GM21423 (cell line): ENCODE measurements around the gene SLC22A23.
A peak's percentile ranks its signal among the peaks of the same experiment; 100 is the strongest.
"Not testable (repeated sequence)": the region's sequence is repeated elsewhere in the genome, so short reads cannot be mapped to it uniquely, and the experiment has no call there.

Source experiments
- ATAC-seq: cut with Tn5 transposase; IDR thresholded peaks from one replicate; pipeline ENCODE4 v1.9.1; 2021; ENCODE audit warnings: mild to moderate bottlenecking, moderate library complexity; ENCODE audit not compliant: unreplicated experiment

Gene SLC22A23

DNA sequence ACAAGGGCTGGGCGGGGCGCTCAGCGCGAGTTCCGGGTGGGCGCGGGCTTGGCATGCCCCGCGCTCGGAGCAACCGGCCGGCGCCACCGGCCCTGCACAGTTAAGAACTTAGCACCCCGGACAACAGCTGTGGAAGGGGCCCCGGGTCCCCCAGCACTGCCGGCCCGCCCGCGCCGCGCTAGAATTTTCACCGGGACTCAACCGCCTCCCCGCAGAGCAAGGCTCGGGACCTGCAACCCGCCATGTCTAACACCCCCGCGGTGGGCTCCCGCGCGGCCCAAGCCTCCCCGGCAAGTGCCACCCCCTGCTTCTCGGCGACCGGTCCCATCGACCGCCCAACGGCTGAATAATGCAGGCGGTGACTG, 203.3 kb downstream of the SLC22A23 start:
- ATAC-seq, result no peak

DNA sequence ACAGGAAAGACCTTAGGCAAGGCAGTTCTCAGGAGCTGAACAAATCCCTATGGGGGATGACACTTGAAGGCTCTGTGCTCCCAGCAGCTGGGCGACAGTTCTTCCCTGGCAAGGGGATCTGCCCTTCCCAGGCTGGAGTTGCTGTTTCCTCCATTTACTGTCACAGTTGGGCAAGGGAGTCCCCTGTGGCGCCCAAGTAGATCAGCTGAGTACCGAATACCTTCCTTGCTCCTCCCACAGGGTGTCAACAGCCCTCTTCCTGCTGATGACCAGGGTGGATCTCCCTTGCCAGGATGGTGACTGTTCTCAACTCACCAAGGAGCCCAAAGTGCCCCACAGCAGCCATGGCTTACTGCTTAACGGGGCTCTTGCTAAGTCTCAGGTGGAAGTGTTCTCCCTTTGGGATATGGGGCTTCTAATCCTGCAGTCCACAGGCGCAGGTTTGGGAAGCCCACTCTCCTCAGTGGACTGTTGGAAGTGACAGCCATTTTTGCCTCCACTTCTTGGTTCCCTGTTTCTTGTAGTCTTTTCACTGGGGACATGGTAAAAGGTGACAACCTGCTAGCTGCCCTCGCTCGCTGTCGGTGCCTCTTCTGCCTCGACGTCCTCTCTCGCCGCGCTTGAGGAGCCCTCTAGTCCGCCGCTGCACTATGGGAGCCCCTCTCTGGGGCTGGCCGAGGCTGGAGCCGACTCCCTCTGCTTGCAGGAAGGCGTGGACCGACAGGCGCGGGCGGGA, 203.8 kb downstream of the SLC22A23 start:
- ATAC-seq, result no peak

DNA sequence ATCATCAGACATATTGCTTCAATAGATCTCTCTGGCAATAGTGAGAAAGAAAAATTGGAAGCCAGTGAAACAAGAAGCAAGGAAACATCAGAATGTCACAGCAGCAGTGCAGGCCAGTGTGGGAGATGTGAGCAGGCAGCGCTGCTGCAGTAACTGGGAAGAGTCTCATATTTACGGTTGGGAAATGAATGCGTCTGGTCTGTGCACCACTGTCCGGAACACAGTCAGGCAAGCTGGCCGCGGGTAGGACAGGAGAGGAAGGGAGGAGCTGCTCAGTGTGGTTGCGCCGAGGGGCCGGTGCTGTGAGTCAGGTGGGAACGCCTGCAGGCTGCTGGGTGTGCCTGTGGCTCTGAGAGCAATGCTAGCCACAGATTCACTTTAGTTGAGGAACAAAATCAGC, 204.5 kb downstream of the SLC22A23 start:
- ATAC-seq, result no peak

DNA sequence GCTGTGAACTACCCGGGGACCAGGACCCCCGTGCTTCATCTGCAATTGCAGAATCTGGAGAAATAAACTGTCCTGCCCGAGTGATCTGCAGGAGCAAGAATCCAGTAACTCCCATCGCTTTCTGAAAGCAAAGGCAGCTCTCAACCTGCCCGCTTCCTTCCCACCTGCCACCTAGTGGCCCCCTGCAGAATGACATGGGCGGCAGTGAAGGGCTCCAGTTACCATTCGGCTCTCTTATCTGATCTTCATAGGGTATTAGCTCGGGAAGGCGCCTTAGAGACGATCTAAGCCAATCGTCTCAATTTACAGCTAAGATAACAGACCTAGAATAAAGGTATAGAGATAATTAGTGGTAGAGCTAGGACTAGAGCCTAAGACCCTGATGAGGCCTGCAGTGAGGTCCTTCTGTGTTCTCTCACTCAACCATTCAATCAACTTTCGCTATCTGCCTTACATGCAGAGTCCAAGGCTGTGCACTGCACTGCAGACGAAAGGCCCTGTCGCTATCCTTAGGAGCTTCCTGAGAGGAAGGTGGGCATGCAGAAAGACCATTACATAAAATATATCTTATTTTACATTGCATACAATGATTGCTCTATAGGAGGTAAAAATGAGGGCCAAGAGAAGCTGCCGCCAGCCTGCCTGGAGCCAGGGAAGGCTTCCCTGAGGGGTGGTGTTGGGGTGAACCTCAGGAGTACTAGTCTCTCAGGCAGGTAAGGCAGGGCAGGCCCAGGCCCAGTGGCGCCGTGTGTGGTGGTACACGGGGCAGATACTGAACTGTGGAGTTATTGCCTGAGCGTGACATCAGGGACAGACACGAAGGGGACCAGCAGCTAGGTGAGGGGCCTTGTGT, 205.2 kb downstream of the SLC22A23 start:
- peak; percentile 73 for ATAC-seq

DNA sequence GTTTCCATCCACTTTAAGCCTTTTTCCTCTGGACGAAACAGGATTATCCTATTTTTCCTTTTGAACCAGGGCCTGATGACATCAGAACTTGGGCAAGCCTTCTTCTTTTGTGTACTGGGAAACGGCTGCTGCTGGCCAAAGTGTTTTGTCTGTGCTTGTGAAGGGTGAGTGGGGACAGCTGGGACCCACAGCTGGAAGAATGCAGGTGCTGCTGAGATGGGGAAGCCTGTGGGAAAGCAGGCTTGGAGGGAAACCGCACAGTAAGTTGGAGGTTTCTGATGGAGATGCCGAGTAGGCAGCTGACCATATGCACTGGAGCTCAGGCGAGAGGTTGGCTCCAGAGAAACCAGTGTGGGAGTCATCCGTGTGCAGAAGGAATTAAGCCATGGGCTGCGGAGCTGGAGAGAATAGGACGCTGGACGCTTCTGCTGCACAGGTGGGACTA, 206.6 kb downstream of the SLC22A23 start:
- no peak for ATAC-seq

DNA sequence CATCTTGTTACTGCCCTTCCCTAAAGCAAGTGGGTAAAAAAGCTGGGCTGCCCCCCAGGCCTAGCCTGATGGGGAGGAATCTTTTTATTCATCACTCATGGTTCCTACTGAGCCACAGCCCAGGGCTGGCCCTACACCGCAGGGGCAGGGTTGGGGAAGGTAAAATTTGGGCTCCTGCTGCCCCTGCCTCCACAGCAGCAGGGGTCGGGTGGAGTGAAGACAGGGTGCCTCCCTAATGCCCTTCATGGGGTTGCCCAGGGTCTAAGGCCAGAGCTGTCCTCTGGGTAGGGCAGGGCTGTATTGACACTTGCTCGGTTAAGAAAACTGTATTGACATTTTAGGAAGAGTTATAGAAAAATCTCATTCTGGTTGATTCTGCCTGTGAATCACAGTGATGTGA, 207.0 kb downstream of the SLC22A23 start:
- ATAC-seq, result no peak

DNA sequence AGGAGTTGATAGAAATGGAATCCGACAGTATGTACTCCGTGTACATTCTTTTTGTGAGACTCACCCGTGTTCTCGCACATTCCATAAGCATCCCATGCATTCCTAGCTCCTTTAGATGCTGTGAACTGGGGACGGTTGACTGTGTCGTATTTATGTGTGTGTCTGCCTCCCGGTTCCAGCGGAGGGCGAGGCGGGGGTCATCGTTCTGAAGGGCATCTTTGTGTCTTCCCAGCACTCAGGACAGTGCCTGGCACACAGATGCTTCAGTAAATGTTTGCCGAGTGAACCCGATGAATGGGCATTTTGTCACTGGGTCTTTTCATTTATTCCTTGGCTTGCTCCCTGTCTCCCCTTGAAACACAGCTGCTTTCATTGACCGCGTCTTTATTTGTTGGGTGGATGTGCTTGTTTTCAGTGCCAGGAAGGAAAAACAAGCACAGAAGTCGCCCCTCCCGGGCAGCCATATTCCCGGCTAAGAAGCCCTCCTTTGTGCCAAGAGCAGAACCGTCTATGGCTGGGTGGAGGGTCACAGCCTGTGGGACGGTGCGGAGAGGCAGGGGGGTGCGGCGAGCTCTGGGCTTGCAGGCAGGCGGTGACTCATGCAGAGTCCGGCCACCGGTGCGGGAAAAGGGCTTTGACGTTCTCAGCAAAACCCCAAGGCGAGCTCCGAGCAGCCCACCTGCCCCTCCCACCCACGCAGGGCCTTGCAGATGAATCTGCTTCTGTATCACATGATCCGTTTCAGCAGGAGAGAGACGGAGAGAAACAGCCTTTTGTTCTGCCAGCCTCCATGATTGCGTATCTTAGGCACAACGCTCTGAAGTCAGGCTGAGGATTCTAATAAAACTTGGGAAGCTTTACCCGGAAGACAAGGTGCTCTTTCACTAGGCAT, 209.3 kb downstream of the SLC22A23 start:
- no peak for ATAC-seq

DNA sequence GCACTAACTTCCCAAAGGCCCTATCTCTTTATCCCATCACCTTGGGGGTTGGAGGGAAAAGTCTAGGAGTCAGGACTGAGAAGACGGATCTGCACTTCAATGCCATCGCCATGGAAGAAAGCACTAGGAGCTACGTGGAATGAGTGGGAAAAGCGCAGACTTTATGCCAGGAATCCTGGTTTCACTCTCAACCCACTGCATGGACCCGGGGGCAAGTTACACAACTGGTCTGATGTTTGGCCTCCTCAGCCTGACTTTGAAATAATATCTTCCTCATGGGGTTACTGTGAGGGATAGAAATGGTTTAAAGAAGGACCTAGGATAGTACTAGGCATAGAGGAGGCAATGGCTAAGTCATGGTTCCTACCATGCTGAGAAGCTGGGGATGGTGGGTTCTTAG, 211.6 kb downstream of the SLC22A23 start:
- ATAC-seq, result no peak

DNA sequence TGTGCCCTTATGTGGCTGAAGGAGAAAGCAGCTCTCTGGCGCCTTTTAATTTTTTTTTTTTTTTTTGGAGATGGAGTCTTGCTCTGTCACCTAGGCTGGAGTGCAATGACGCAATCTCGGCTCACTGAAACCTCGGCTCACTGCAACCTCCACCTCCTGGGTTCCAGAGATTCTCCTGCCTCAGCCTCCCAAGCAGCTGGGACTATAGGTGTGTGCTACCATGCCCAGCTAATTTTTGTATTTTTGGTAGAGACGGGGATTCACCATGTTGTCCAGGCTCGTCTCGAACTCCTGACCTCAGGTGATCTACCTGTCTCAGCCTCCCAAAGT, 212.1 kb downstream of the SLC22A23 start:
- not testable (repeated sequence) for ATAC-seq

DNA sequence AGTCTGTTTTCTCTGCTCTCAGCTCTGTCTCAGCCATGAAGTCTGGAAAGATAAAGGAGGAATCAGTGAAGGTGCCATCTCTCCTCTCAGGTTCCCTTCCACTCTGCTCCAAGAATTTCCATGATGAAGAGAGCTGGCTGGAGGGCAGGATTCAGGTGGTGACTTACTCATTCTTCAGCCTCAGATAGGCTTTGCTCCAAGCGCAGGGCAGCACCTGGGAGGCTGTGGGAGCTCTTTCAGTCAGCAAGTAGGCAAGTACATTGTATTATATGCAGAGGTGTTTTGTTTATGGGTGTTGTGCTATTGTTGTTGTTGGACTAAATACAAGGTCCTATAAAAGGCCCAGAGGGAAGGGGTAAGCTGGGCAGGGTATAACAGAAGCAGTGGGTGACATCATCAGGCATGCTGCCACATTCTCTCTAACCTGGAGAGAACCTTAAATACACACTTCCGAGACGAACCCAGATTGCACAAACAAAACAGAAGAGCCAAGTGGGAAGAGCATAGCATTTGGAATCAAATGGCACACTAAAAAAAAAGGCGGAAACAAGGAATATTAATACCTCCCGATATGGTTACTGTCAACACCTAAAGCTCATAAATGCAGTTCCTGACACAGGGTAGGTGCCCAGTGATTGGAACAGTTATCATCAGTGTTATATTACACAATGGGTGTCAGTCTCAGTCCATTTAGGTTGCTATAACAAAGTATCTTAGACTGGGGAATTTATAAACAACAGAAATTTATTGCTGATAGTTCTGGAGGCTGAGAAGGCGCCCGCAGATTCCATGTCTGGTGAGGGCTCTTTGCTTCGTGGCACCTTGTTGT, 212.6 kb downstream of the SLC22A23 start:
- ATAC-seq, result no peak

DNA sequence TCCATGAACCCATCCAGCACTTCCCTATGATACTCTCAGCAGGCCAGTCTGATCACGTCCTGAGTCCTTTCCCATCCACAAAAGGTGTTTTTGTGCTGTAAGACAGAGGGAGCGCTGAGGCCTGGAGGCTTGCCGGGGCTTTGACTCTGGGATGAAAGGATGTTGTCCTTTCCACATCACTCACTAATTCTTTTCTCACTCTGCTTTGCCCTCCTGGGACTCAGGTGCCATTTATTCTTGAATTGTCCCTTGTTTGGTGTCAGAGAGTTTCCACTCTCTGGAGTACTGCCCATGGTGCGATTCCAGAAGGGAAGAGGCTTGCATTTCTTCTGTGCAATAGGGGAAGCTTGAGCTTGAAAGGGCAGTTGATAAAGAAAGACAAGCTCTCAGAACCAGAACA, 214.1 kb downstream of the SLC22A23 start:
- no peak for ATAC-seq

DNA sequence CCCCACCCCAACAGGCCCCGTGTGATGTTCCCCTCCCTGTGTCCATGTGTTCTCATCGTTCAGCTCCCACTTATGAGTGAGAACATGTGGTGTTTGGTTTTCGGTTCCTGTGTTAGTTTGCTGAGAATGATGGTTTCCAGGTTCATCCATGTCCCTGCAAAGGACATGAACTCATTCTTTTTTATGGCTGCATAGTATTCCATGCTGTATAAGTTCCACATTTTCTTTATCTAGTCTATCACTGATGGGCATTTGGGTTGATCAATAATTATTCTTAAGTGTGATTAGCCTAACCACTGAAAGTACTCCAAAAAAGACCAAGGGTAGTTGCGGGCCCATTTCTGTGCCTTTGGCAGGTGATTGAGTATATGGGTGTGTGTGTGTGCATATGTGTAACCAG, 215.1 kb downstream of the SLC22A23 start:
- ATAC-seq, result not testable (repeated sequence)

DNA sequence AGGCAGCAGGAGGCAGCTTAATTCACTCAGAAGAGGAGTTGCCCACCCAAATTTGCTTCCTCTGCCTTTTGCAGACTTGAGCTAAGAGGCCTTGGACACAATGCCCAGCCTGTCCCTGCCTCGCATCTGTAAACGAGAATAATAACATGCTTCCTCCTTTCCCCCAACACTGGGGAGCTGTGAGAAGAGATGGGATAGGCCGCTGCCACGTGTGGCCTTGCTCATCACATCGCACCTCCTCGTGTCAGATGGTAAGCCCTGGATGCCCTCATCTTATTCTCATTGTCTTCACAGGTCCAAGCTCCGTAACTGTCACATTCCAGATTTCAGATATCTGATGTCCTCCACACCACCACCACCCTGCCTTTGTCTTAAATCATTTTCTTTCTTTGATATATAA, 216.3 kb downstream of the SLC22A23 start:
- no peak for ATAC-seq

DNA sequence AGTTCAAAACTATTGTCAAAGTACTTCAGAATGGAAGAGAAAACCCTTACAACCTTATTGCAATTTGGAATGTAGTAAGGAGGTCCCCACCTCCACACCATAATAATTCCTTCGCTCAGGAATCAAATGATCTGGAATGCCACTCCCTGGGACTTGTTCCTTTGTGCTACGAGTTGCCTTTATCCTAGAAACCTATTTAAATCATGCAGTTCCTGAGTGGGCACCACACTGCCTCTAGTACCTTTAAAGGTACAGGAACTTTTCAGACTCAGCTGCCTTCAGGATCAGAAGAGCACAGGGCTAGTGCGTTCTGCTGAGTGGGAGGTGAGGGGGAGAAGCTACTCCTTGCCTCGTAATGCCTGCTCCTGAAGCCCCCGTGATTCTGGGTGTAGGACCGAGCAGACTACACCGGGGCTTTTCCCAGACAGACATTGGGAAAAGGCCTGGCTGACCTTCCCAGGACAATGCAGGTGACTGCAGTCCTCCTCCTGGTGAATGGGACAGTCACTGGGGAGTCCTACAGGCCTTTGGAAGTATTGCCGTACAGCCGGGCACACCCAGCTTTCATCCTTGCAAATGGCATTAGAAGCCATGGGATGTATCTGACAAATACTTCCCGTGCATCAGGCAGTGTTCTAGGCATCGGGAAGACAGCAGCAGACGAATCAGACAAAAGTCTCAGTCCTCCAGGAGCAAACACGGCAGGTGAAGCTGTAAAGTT, 217.6 kb downstream of the SLC22A23 start:
- no peak for ATAC-seq

DNA sequence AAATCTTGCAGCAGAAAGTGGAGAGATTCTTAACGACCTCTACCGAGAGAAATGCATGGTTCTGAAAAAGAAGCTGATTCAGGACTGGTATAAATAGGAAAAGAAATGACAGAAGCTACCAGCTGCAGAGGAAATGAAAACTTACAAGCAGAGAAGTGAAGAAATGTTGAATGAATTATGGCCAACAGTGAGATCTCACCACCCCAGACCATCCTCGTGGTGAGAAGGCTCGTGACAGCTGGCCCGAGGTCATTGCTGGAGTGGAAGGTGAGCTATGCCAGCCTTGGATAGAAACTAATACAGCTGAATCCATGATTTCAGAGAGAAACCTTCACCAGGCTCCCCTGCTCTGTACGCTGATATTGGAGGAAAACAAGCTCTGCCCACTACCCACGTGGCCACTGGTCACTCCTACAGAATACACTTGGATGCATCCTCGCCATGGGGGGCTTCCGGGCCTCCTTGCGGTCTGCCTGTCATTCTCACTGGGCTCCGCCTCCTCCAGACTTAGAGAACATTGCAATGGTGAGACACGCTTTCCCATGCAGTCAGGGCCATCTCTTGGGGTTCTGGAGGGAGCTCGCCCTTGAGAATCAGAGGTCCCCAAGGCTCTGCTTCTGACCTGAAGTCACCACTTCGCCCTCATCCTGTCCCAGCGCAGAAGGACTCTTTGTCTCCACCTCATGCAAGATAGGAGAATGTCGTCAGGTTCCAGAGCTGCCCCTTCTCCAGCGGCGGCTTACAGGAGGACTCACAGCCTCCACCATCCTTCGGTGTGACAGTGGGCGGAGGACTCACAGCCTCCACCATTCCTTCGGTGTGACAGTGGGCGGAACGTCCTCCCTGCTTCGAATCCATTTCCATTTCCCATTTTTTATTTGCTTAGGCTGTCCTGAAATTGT, 218.8 kb downstream of the SLC22A23 start:
- no peak for ATAC-seq

DNA sequence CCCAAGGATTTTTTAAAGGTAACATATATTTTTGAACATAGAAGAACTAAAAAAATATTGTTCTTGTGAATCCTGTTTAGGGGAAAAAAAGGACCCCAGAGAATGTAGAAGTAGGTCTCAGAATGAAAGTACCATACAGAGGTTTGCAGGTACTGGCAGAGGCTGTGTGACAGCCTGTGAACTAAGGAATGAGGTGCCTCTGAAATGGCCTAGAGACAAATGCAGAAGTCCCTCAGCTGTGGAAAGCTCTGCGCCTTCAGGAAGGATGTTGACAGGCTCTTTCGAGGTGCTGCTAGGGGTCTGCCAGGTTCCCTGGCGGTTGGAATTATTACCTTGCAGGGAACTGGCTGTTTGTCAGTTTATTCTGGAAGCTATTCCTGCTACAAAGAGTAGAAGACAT, 220.8 kb downstream of the SLC22A23 start:
- ATAC-seq, result no peak

DNA sequence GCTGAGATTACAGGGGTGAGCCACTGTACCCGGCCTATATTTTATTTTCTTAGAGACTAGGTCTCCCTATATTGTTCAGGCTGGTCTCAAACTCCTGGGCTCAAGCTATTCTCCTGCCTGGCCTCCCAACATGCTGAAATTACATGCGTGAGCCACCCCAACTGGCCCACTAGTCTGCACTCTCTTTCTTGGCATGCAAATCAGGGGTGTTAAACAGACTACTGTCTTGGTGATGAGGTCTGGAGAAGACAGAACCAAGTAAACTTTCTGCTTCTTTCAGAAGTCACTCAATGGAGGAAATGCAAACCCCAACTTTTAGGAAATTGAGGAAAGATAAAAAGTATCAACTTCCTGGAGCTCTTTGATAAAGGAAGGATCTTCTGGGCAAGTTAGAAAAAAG, 221.4 kb downstream of the SLC22A23 start:
- no peak for ATAC-seq

DNA sequence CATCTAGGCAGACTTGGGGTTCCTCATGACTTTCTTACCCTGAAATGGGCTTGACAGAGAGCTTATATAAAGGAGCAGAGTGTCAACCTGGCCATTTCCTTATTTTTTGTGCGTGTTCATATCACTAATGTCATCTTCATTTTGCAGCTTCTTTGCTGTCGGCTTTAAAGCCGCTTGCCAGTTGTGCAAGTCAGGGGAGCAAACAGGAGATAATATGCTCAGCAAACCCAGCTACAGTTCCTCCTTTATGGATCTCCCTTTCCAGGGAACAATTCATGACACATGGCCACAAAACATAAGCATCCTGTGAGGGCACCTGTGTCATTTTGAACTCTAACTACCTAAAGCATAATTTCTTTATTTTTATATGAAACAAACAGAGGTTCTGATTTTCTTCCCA, 222.9 kb downstream of the SLC22A23 start:
- no peak for ATAC-seq

DNA sequence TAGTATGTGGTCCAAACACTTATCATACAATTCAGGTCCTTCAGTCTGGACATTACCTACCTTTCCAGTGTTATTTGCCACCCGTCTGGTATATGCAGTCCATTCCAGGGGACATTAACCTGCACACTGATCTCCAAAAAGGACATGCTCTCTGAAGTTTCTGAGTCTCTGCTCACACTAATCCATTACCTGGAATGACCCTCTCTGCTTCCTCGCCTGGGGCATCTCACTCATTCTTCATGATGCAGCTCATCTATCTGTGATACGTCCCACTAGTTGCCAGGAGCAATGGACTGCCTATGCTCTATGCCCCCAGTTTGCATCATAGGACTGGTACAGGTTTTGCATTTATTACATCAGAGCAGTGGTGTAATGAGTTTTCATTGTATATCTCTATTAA, 223.5 kb downstream of the SLC22A23 start:
- ATAC-seq, result no peak
